IMR-90 (cell line): Measurements from ENCODE around the gene GGTA1. TPM values are rescaled to one million over a fixed set of nuclear protein-coding genes. Genes with fewer than 3 reads are reported as not detected.

Experiments
- ATAC-seq: fragments of 200-7000 bp; cut with Tn5 transposase; 2 replicates; pipeline ENCODE4 v1.9.1; 2020; ENCODE audit warnings: low read depth, mild to moderate bottlenecking, moderate library complexity
- BruUV-seq: library from RNA; stranded (reverse); fragments of 400-500 nt; replicated peaks from 2 replicates; lab custom pipeline; 2021; lab: Mats Ljungman, UMichigan
- CTCF ChIA-PET: fragments of 300-600 bp; formaldehyde crosslinking; extraction: SDS; loops from one replicate; lab custom pipeline; 2021; ENCODE audit warnings: antibody characterized with exemption; lab: Yijun Ruan, JAX
- POLR2A ChIA-PET: fragments of 300-600 bp; sonication (Branson Sonifier 250); formaldehyde crosslinking; loops from one replicate; lab custom pipeline; 2022; ENCODE audit warnings: antibody characterized with exemption; ENCODE audit not compliant: unreplicated experiment; lab: Charles Lee
- DNase-seq: peaks from one replicate; pipeline ENCODE4 v3.0.0; 2013
- H2AFZ ChIP-seq: replicated peaks from 2 replicates; pipeline ENCODE3; 2013; ENCODE audit warnings: low read length, mild to moderate bottlenecking; ENCODE audit not compliant: poor library complexity
- H2AK5ac ChIP-seq: 2 replicates; pipeline ENCODE4 v1.6.1; 2013; ENCODE audit warnings: low read depth, low read length, inconsistent platforms
- H2AK9ac ChIP-seq: replicated peaks from 2 replicates; pipeline ENCODE3; 2013; ENCODE audit warnings: mild to moderate bottlenecking, low read depth, low read length, moderate library complexity; ENCODE audit not compliant: poor library complexity
- H2BK120ac ChIP-seq: 2 replicates; pipeline ENCODE4 v1.6.1; 2013; ENCODE audit warnings: low read depth, low read length, inconsistent platforms
- H2BK15ac ChIP-seq: 3 replicates; pipeline ENCODE4 v1.6.1; 2013; ENCODE audit warnings: low read depth, low read length, inconsistent platforms
- H2BK20ac ChIP-seq: 2 replicates; pipeline ENCODE4 v1.6.1; 2013; ENCODE audit warnings: low read depth, mild to moderate bottlenecking, inconsistent platforms, low read length, moderate library complexity
- H2BK5ac ChIP-seq: 2 replicates; pipeline ENCODE4 v1.6.1; 2013; ENCODE audit warnings: mild to moderate bottlenecking, low read depth, low read length, inconsistent platforms; ENCODE audit not compliant: poor library complexity, severe bottlenecking
- H3K14ac ChIP-seq: replicated peaks from 2 replicates; pipeline ENCODE4 v1.6.1; 2013; ENCODE audit warnings: low read depth, low read length, inconsistent platforms
- H3K18ac ChIP-seq: 2 replicates; pipeline ENCODE4 v1.6.1; 2013; ENCODE audit warnings: low read depth, low read length, control low read depth
- H3K23ac ChIP-seq: 2 replicates; pipeline ENCODE4 v1.6.1; 2013; ENCODE audit warnings: low read depth, low read length, inconsistent platforms
- H3K27ac ChIP-seq: 2 replicates; pipeline ENCODE4 v1.5.1; 2013; ENCODE audit warnings: mild to moderate bottlenecking, control low read depth, low read length; ENCODE audit not compliant: insufficient read depth
- H3K27me3 ChIP-seq: 2 replicates; pipeline ENCODE4 v1.6.1; 2013; ENCODE audit warnings: low read length; ENCODE audit not compliant: control insufficient read depth, insufficient read depth
- H3K36me3 ChIP-seq: 2 replicates; pipeline ENCODE4 v1.6.1; 2013; ENCODE audit warnings: low read length, mixed read lengths; ENCODE audit not compliant: control insufficient read depth, insufficient read depth
- H3K4ac ChIP-seq: 2 replicates; pipeline ENCODE4 v1.6.1; 2013; ENCODE audit warnings: low read depth, low read length, inconsistent platforms
- H3K4me1 ChIP-seq: 2 replicates; pipeline ENCODE4 v1.6.1; 2013; ENCODE audit warnings: low read length, mixed read lengths; ENCODE audit not compliant: control insufficient read depth, insufficient read depth
- H3K4me2 ChIP-seq: 2 replicates; pipeline ENCODE4 v1.6.1; 2013; ENCODE audit warnings: low read depth, mild to moderate bottlenecking, control low read depth, low read length, moderate library complexity
- H3K4me3 ChIP-seq: 2 replicates; pipeline ENCODE4 v1.5.1; 2013; ENCODE audit warnings: low read depth, mild to moderate bottlenecking, control low read depth, low read length, moderate library complexity; ENCODE audit not compliant: insufficient read depth
- H3K56ac ChIP-seq: 2 replicates; pipeline ENCODE4 v1.6.1; 2013; ENCODE audit warnings: low read length, inconsistent platforms; ENCODE audit not compliant: insufficient read depth; ENCODE audit errors: extremely low read depth
- H3K79me1 ChIP-seq, 2 experiments: 2 replicates each; pipeline ENCODE4 v1.6.1; 2013; ENCODE audit warnings: low read length in 2 of 2, inconsistent platforms in 1 of 2, low read depth in 1 of 2
- H3K9ac ChIP-seq: 2 replicates; pipeline ENCODE4 v1.6.1; 2013; ENCODE audit warnings: low read depth, low read length, control low read depth
- H3K9me1 ChIP-seq: 2 replicates; pipeline ENCODE4 v1.6.1; 2013; ENCODE audit warnings: low read length, inconsistent platforms; ENCODE audit not compliant: insufficient read depth
- H3K9me3 ChIP-seq: 2 replicates; pipeline ENCODE4 v1.6.1; 2013; ENCODE audit warnings: low read length; ENCODE audit not compliant: control insufficient read depth, insufficient read depth
- H4K20me1 ChIP-seq: 2 replicates; pipeline ENCODE4 v1.6.1; 2013; ENCODE audit warnings: low read length, inconsistent platforms; ENCODE audit not compliant: insufficient read depth
- H4K5ac ChIP-seq: 2 replicates; pipeline ENCODE4 v1.6.1; 2013; ENCODE audit warnings: mild to moderate bottlenecking, low read depth, low read length, control low read depth
- H4K8ac ChIP-seq, 2 experiments: 2 replicates each; pipeline ENCODE4 v1.6.1; 2013; ENCODE audit warnings: low read depth in 2 of 2, low read length in 2 of 2, control low read depth in 1 of 2, inconsistent platforms in 1 of 2
- H4K91ac ChIP-seq: 2 replicates; pipeline ENCODE4 v1.6.1; 2013; ENCODE audit warnings: low read depth, low read length, inconsistent platforms; ENCODE audit not compliant: insufficient read depth
- BHLHE40 ChIP-seq: fragments of 150-350 bp; IDR thresholded peaks from 2 replicates; pipeline ENCODE4 v1.6.1; 2016; ENCODE audit warnings: mild to moderate bottlenecking, low read depth, low read length
- CEBPB ChIP-seq: IDR thresholded peaks from 2 replicates; pipeline ENCODE4 v1.6.1; 2012; ENCODE audit warnings: low read depth, low read length, improper control_type of control experiment
- CTCF ChIP-seq: conservative IDR thresholded peaks from 2 replicates; pipeline ENCODE4 v1.5.1; 2012; ENCODE audit warnings: mild to moderate bottlenecking, low read depth, low read length, improper control_type of control experiment
- FOS ChIP-seq: fragments of 150-350 bp; IDR thresholded peaks from 2 replicates; pipeline ENCODE4 v1.6.1; 2016; ENCODE audit warnings: low read depth, low read length
- MAFK ChIP-seq: IDR thresholded peaks from 2 replicates; pipeline ENCODE4 v1.6.1; 2012; ENCODE audit warnings: low read depth, low read length, improper control_type of control experiment
- MAZ ChIP-seq: IDR thresholded peaks from 2 replicates; pipeline ENCODE4 v1.6.1; 2012; ENCODE audit warnings: low read depth, mild to moderate bottlenecking, low read length, improper control_type of control experiment, moderate library complexity, borderline replicate concordance
- MXI1 ChIP-seq: IDR thresholded peaks from 2 replicates; pipeline ENCODE4 v1.6.1; 2012; ENCODE audit warnings: low read depth, mild to moderate bottlenecking, low read length, moderate library complexity, borderline replicate concordance
- POLR2A ChIP-seq: IDR thresholded peaks from 2 replicates; pipeline ENCODE4 v1.6.1; 2012; ENCODE audit warnings: mild to moderate bottlenecking, low read depth, low read length
- RAD21 ChIP-seq: IDR thresholded peaks from 2 replicates; pipeline ENCODE4 v1.6.1; 2012; ENCODE audit warnings: low read length, improper control_type of control experiment
- RCOR1 ChIP-seq: IDR thresholded peaks from 2 replicates; pipeline ENCODE4 v1.6.1; 2012; ENCODE audit warnings: mild to moderate bottlenecking, low read length, improper control_type of control experiment; ENCODE audit not compliant: insufficient replicate concordance
- RFX5 ChIP-seq: IDR thresholded peaks from 2 replicates; pipeline ENCODE4 v1.8.0; 2012; ENCODE audit warnings: low read depth, mild to moderate bottlenecking, low read length, moderate library complexity
- SMC3 ChIP-seq: fragments of 150-350 bp; IDR thresholded peaks from 2 replicates; pipeline ENCODE4 v1.6.1; 2016; ENCODE audit warnings: low read depth, mild to moderate bottlenecking, antibody characterized with exemption, low read length, moderate library complexity
- WGBS, 2 experiments: methylation state at CpG; one replicate each; pipeline versions ENCODE4 v1.1.5 to v1.1.7; 2013; ENCODE audit warnings: missing lambda C conversion rate in 2 of 2; ENCODE audit not compliant: insufficient read length in 1 of 2; ENCODE audit errors: extremely low coverage in 2 of 2; 5-methylcytosine and 5-hydroxymethylcytosine counted together
- dilution Hi-C: fragments of 300-500 bp; cut with HindIII; formaldehyde crosslinking; loops from one replicate; pipeline ENCODE4 v1.14.3; 2018; ENCODE audit warnings: low sequenced_read_pairs; ENCODE audit not compliant: unreplicated experiment
- in situ Hi-C: fragments of 300-500 bp; cut with MboI; formaldehyde crosslinking; loops from 3 replicates; pipeline ENCODE4 v1.14.3; 2019; ENCODE audit warnings: low sequenced_read_pairs, inconsistent platforms, mixed read lengths
- intact Hi-C: fragments of 100-400 bp; cut with micrococcal nuclease; formaldehyde crosslinking; loops from 2 replicates; pipeline ENCODE4 v1.10.0; 2022
- polyA plus RNA-seq, 3 experiments: library from polyadenylated mRNA; depleted of rRNA; stranded (reverse); fragments of >200 nt; gene quantifications; 2 replicates each; pipeline ENCODE4 v1.2.3, GENCODE V29; 2012; ENCODE audit warnings: low replicate concordance in 1 of 3
- total RNA-seq: library from RNA; depleted of rRNA; stranded (reverse); fragments of >200 nt; gene quantifications from 2 replicates; pipeline ENCODE4 v1.2.3, GENCODE V29; 2012

The GGTA1 gene
- total and polyA plus RNA-seq, 2 of the 4 experiments (the other 2 are of a cell fraction), result not detected

- DNase-seq, result no peak
- ChIA-PET CTCF (no interaction called here), POLR2A (no interaction called here)
- H3K79me1 ChIP-seq, result no peaks in the 10 kb centered on the region
- H2AK5ac ChIP-seq, result no peak overlapping the region
- H2BK15ac ChIP-seq, result no peak overlapping the region
- H3K9ac ChIP-seq, result no peak overlapping the region
- H3K23ac ChIP-seq, result no peak overlapping the region
- H3K27ac ChIP-seq, result no peak overlapping the region
- H3K9me3 ChIP-seq, result no peaks in the 10 kb centered on the region
- peaks cover 58% of the 10 kb centered on the region for H3K27me3 ChIP-seq
- H2BK5ac ChIP-seq, result no peak overlapping the region
- ATAC-seq, result no peak
- no peak overlapping the region for H3K4me2 ChIP-seq
- H2BK120ac ChIP-seq, result no peak overlapping the region
- no peak overlapping the region for H3K56ac ChIP-seq
- no peak overlapping the region for H3K4ac ChIP-seq
- no peak overlapping the region for H4K5ac ChIP-seq
- in situ Hi-C loops (loop anchor here (10.0 kb wide), 1 partner anchor 59 kb away; no protein-coding TSS in a partner anchor), intact Hi-C loops (loop anchor here (5.0 kb wide), 1 partner anchor 232 kb away; no protein-coding TSS in a partner anchor), dilution Hi-C loops (no loop called here)
- no peaks in the 10 kb centered on the region for H3K9me1 ChIP-seq
- peaks cover 2% of the 10 kb centered on the region; the same call in 1 of the 2 replicates for H3K4me1 ChIP-seq
- TF ChIP-seq MXI1 (no peak), FOS (no peak), RCOR1 (no peak), BHLHE40 (no peak), MAZ (no peak), POLR2A (no peak), CEBPB (no peak), SMC3 (no peak), RFX5 (no peak), RAD21 (no peak), CTCF (no peak), MAFK (no peak)
- H2AFZ ChIP-seq, result no peak overlapping the region
- H3K18ac ChIP-seq, result no peak overlapping the region
- H3K14ac ChIP-seq, result no peak overlapping the region
- no peaks in the 10 kb centered on the region for H3K36me3 ChIP-seq
- no CpG with 5 or more reads among the region's 7 CpGs for WGBS, 2 experiments
- no peak overlapping the region for H3K4me3 ChIP-seq
- H2AK9ac ChIP-seq, result no peak overlapping the region
- no peak overlapping the region for H4K91ac ChIP-seq
- H2BK20ac ChIP-seq, result no peak overlapping the region
- BruUV-seq, result no TSS peak
- no peak overlapping the region for H4K8ac ChIP-seq
- H4K20me1 ChIP-seq, result no peaks in the 10 kb centered on the region; the same call in 1 of the 2 replicates
These were observed 55.7 kb downstream of the GGTA1 start for GRCh38 chr9:121443981-121444380.
